Panc1 (cell line): ENCODE data around the gene ZFHX3. TPM values are rescaled to one million over a fixed set of nuclear protein-coding genes. Genes with fewer than 3 reads are reported as not detected.

Experiments
- ATAC-seq: fragments of 200-7000 bp; cut with Tn5 transposase; 2 replicates; pipeline ENCODE4 v1.9.1; 2020; ENCODE audit warnings: mild to moderate bottlenecking, moderate library complexity
- BruUV-seq: library from RNA; stranded (reverse); fragments of 400-500 nt; replicated peaks from 2 replicates; lab custom pipeline; 2021; lab: Mats Ljungman, UMichigan
- CTCF ChIA-PET: fragments of 300-600 bp; sonication (Branson Sonifier 250); formaldehyde crosslinking; loops from one replicate; lab custom pipeline; 2022; ENCODE audit warnings: antibody characterized with exemption; lab: Charles Lee
- POLR2A ChIA-PET: fragments of 300-600 bp; sonication (Branson Sonifier 250); formaldehyde crosslinking; loops from one replicate; lab custom pipeline; 2022; ENCODE audit warnings: antibody characterized with exemption; lab: Charles Lee
- DNase-seq: peaks from one replicate; pipeline ENCODE4 v3.0.0-alpha.2; 2010; ENCODE audit warnings: low read depth, low spot score
- H3K27ac ChIP-seq: 2 replicates; pipeline ENCODE4 v1.5.1; 2011; ENCODE audit warnings: mild to moderate bottlenecking, low read length, inconsistent platforms
- H3K27me3 ChIP-seq: fragments of 200-500 bp; sonication (Bioruptor generic); 2 replicates; pipeline ENCODE4 v1.6.0; 2014; ENCODE audit warnings: low read length, inconsistent platforms; ENCODE audit not compliant: control insufficient read depth, insufficient read depth
- H3K36me3 ChIP-seq: fragments of 200-500 bp; sonication (Bioruptor generic); 2 replicates; pipeline ENCODE4 v1.5.1; 2014; ENCODE audit warnings: inconsistent platforms, mild to moderate bottlenecking, low read length, moderate library complexity; ENCODE audit not compliant: control insufficient read depth, insufficient read depth
- H3K4me1 ChIP-seq: 2 replicates; pipeline ENCODE4 v1.5.1; 2011; ENCODE audit warnings: inconsistent platforms, mild to moderate bottlenecking, low read length, moderate library complexity; ENCODE audit not compliant: control insufficient read depth, insufficient read depth
- H3K4me3 ChIP-seq, 2 experiments: 2 replicates each; pipeline ENCODE4 v1.5.1; 2011 to 2012; ENCODE audit warnings: low read depth in 2 of 2, low read length in 2 of 2, mild to moderate bottlenecking in 2 of 2, inconsistent platforms in 1 of 2, moderate library complexity in 1 of 2
- H3K9me3 ChIP-seq: fragments of 200-500 bp; sonication (Bioruptor generic); 2 replicates; pipeline ENCODE4 v1.5.1; 2014; ENCODE audit warnings: low read depth, mild to moderate bottlenecking, inconsistent platforms, low read length, moderate library complexity; ENCODE audit not compliant: control insufficient read depth, insufficient read depth
- CTCF ChIP-seq: fragments of 450-650 bp; IDR thresholded peaks from 2 replicates; pipeline ENCODE4 v1.5.1; 2017; ENCODE audit warnings: mild to moderate bottlenecking
- POLR2AphosphoS5 ChIP-seq: IDR thresholded peaks from 2 replicates; pipeline ENCODE4 v1.6.1; 2012; ENCODE audit warnings: mild to moderate bottlenecking, low read depth, low read length, moderate library complexity
- REST ChIP-seq, 2 experiments: IDR thresholded peaks; 2 replicates each; pipeline ENCODE4 v1.6.1; 2011 to 2012; ENCODE audit warnings: low read depth in 2 of 2, control low read depth in 1 of 2, low read length in 1 of 2, mild to moderate bottlenecking in 1 of 2, moderate library complexity in 1 of 2; ENCODE audit not compliant: insufficient read depth in 1 of 2
- SIN3A ChIP-seq: IDR thresholded peaks from 2 replicates; pipeline ENCODE4 v1.6.1; 2012; ENCODE audit warnings: low read depth, mild to moderate bottlenecking, low read length, moderate library complexity, borderline replicate concordance; ENCODE audit not compliant: insufficient read depth
- TCF7L2 ChIP-seq: IDR thresholded peaks from 2 replicates; pipeline ENCODE4 v1.6.1; 2011; ENCODE audit warnings: mild to moderate bottlenecking, low read depth, low read length, inconsistent platforms
- in situ Hi-C: cut with HindIII; loops from 2 replicates; pipeline ENCODE4 v1.10.0; 2016; ENCODE audit warnings: low sequenced_read_pairs, low pct_unique_long_range_greater_than_20kb
- intact Hi-C: fragments of 100-400 bp; cut with micrococcal nuclease; formaldehyde crosslinking; loops from one replicate; pipeline ENCODE4 v1.10.0; 2022; ENCODE audit not compliant: unreplicated experiment
- total RNA-seq: library from RNA; stranded (reverse); gene quantifications from one replicate; pipeline ENCODE4 v1.2.1, GENCODE V29; 2021; ENCODE audit not compliant: unreplicated experiment

The ZFHX3 gene
- total RNA-seq, 1 experiment from 2014 or later: 7.1 TPM

- no TSS peak for BruUV-seq
- ATAC-seq (no peak), DNase-seq (no peak)
- no peaks in the 10 kb centered on the region for H3K9me3 ChIP-seq
- CTCF ChIA-PET: no interaction called here
- 0 out of 2 replicates have a peak, but pooled peaks cover 2% of the 10 kb centered on the region for H3K4me1 ChIP-seq
- in situ Hi-C loops (no loop called here), intact Hi-C loops (no loop called here)
- TF ChIP-seq REST (IDR thresholded peaks at IDR 0.05; ENCODE audit: insufficient read depth in 1 of 2, low read depth in 2 of 2, low read length in 1 of 2): no peak
- no peak for TF ChIP-seq POLR2AphosphoS5
- no peak for TF ChIP-seq TCF7L2
- no peak for TF ChIP-seq CTCF
- TF ChIP-seq SIN3A: no peak
- no peaks in the 10 kb centered on the region for H3K36me3 ChIP-seq
- no peak overlapping the region for H3K4me3 ChIP-seq
- H3K27me3 ChIP-seq: no peaks in the 10 kb centered on the region
- H3K27ac ChIP-seq: no peak overlapping the region
- POLR2A ChIA-PET: no interaction called here
These were observed 41.9 kb downstream of the ZFHX3 start for GRCh38 chr16:73006026-73006425.

- no peak overlapping the region for H3K4me3 ChIP-seq
- no peaks in the 10 kb centered on the region for H3K36me3 ChIP-seq
- H3K27ac ChIP-seq: no peak overlapping the region
- no peak for TF ChIP-seq POLR2AphosphoS5
- TF ChIP-seq SIN3A: no peak
- TF ChIP-seq TCF7L2: no peak
- TF ChIP-seq REST (IDR thresholded peaks at IDR 0.05; ENCODE audit: insufficient read depth in 1 of 2, low read depth in 2 of 2, low read length in 1 of 2): no peak
- TF ChIP-seq CTCF: no peak
- POLR2A ChIA-PET: interaction anchor here (0.6 kb wide), 1 partner anchor 34 kb away, joined by 4 read pairs; no protein-coding TSS in a partner anchor
- H3K9me3 ChIP-seq: no peaks in the 10 kb centered on the region
- intact Hi-C loops (no loop called here), in situ Hi-C loops (no loop called here)
- CTCF ChIA-PET: interaction anchor here (0.6 kb wide), 1 partner anchor 38 kb away, joined by 3 read pairs; no protein-coding TSS in a partner anchor
- BruUV-seq: no TSS peak
- ATAC-seq: no peak
- H3K4me1 ChIP-seq: peaks cover 7% of the 10 kb centered on the region
- DNase-seq: no peak
- no peaks in the 10 kb centered on the region for H3K27me3 ChIP-seq
These were observed 45.1 kb downstream of the ZFHX3 start for GRCh38 chr16:73002866-73003265.
